ENCODE results near the gene VWA5B1. TPM values are rescaled to one million over a fixed set of nuclear protein-coding genes. Genes with fewer than 3 reads are reported as not detected.

Gene VWA5B1
- total RNA-seq, 1 donor from 2014 or later, result not detected

DNA sequence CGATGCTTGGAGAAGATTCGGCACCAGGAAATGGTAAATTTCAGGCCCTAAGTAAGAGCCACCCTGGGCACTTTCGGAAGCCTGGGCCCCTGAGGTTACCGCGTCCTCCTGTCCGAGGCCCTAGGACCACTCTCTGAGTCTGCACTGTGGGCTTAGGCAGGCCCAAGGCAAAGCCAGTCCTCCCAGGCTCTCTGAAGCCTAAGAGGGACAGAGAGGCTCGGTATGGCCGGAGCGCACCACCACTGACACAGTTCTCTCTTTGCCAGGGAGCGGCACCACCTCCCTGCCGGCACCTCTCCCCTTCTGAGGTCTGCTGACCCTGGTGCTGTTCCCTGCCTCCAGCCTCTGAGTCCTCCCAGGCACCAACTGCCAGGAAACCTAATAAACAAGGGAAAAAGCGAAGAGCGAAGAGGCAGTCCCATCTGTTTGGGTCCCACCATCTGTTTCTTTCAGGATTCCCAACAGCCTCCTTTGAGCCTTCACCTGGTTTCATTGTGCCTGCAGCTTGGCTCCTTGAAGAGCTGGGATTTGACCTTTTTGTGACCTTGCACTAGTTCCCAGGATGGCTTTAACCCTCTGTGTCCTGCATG lies 57.7 kb downstream of the VWA5B1 start:
- no peaks in the 10 kb centered on the region for H3K4me1 ChIP-seq
- TF ChIP-seq, protein P1, sequence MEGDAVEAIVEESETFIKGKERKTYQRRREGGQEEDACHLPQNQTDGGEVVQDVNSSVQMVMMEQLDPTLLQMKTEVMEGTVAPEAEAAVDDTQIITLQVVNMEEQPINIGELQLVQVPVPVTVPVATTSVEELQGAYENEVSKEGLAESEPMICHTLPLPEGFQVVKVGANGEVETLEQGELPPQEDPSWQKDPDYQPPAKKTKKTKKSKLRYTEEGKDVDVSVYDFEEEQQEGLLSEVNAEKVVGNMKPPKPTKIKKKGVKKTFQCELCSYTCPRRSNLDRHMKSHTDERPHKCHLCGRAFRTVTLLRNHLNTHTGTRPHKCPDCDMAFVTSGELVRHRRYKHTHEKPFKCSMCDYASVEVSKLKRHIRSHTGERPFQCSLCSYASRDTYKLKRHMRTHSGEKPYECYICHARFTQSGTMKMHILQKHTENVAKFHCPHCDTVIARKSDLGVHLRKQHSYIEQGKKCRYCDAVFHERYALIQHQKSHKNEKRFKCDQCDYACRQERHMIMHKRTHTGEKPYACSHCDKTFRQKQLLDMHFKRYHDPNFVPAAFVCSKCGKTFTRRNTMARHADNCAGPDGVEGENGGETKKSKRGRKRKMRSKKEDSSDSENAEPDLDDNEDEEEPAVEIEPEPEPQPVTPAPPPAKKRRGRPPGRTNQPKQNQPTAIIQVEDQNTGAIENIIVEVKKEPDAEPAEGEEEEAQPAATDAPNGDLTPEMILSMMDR (IDR thresholded peaks at IDR 0.05), result no peak
- TF ChIP-seq POLR2A (IDR thresholded peaks at IDR 0.05), result no peak
- TF ChIP-seq POLR2AphosphoS5 (IDR thresholded peaks at IDR 0.05; ENCODE audit: insufficient read depth in 1 of 2, low read depth in 1 of 2), result no peak
- no peaks in the 10 kb centered on the region for H3K9me3 ChIP-seq
- DNase-seq (ENCODE audit: extremely low spot score in 2 of 2), result no peak
- no peaks in the 10 kb centered on the region for H3K36me3 ChIP-seq
- H3K4me3 ChIP-seq, result no peak overlapping the region
- intact Hi-C loops (cut with DNase I), result no loop called here
- no peak overlapping the region for H3K27ac ChIP-seq
- no peaks in the 10 kb centered on the region for H3K27me3 ChIP-seq

DNA sequence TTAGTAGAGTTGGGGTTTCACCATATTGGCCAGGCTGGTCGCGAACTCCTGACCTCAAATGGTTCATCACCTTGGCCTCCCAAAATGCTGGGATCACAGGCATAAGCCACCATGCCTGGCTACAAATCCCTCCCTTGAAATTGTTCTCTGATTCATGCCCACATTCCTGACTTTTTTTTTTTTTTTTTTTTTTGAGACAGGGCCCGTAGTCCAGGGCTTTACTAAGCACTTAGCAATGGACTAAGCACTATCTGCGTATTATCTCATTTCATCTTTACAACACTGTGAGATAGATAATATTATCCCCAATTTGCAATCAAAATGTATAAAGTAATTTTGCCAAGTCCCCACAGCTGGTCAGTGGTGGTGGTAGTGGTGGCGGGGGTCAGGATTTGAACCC lies 58.9 kb downstream of the VWA5B1 start:
- no peak for TF ChIP-seq POLR2A (IDR thresholded peaks at IDR 0.05)
- TF ChIP-seq, protein P1 (IDR thresholded peaks at IDR 0.05), result no peak
- no peak for TF ChIP-seq POLR2AphosphoS5 (IDR thresholded peaks at IDR 0.05; ENCODE audit: insufficient read depth in 1 of 2, low read depth in 1 of 2)
- no peak overlapping the region for H3K27ac ChIP-seq
- intact Hi-C loops (cut with DNase I), result no loop called here
- no peaks in the 10 kb centered on the region for H3K36me3 ChIP-seq
- DNase-seq (ENCODE audit: extremely low spot score in 2 of 2), result no peak
- H3K4me3 ChIP-seq, result no peak overlapping the region
- H3K9me3 ChIP-seq, result no peaks in the 10 kb centered on the region
- no peaks in the 10 kb centered on the region for H3K4me1 ChIP-seq
- H3K27me3 ChIP-seq, result no peaks in the 10 kb centered on the region

DNA sequence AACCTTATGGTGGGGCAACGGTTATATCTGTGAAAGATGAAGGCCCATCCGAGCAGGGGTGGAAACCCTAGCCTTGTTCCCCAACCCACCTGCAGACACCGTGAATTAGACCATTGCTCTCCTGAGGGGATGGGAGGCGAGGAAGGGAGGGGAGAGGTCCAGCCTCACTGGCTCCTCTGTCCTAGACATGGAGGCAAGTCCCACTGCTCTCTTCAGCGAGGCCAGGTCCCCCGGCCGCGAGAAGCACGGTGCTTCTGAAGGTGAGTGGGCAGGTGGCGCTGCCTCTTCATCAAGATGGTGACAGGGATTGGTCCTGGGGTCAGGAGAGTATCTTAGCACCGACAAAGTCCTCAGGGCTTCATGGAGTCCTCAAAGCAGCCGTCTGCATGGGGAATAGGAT lies 59.3 kb downstream of the VWA5B1 start:
- no peaks in the 10 kb centered on the region for H3K4me1 ChIP-seq
- DNase-seq (ENCODE audit: extremely low spot score in 2 of 2), result no peak
- no peaks in the 10 kb centered on the region for H3K9me3 ChIP-seq
- TF ChIP-seq, protein P1 (IDR thresholded peaks at IDR 0.05), result no peak
- TF ChIP-seq POLR2AphosphoS5 (IDR thresholded peaks at IDR 0.05; ENCODE audit: insufficient read depth in 1 of 2, low read depth in 1 of 2) (no peak), POLR2A (IDR thresholded peaks at IDR 0.05) (no peak)
- intact Hi-C loops (cut with DNase I), result no loop called here
- H3K27ac ChIP-seq, result no peak overlapping the region
- no peak overlapping the region for H3K4me3 ChIP-seq
- H3K27me3 ChIP-seq, result no peaks in the 10 kb centered on the region
- no peaks in the 10 kb centered on the region for H3K36me3 ChIP-seq

DNA sequence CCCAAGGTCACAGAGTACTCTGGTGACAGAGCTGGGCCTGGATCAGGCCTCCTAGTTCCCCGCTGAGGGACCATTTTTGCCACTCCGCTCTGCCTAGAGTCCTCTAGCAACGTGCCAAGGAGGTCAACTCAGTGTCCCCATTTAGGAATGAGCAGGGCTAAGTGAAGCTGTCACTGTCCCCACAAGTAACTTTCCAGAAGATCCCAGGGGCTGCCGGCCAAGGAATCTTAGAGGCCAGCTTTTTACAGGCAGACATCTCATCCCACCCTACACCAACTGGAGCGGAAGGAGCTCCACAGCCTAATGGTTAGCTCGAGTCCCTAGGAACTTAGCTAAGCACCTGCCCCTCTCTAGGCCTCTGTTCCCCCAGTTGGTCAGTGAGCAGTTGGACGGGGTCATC lies 59.7 kb downstream of the VWA5B1 start:
- Histone ChIP-seq H3K4me3 (no peak overlapping the region), H3K27ac (no peak overlapping the region), H3K36me3 (no peaks in the 10 kb centered on the region), H3K4me1 (no peaks in the 10 kb centered on the region), H3K9me3 (no peaks in the 10 kb centered on the region), H3K27me3 (no peaks in the 10 kb centered on the region)
- intact Hi-C loops (cut with DNase I), result no loop called here
- DNase-seq (ENCODE audit: extremely low spot score in 2 of 2), result no peak
- TF ChIP-seq POLR2AphosphoS5 (IDR thresholded peaks at IDR 0.05; ENCODE audit: insufficient read depth in 1 of 2, low read depth in 1 of 2) (no peak), POLR2A (IDR thresholded peaks at IDR 0.05) (no peak)
- TF ChIP-seq, protein P1 (IDR thresholded peaks at IDR 0.05), result no peak

DNA sequence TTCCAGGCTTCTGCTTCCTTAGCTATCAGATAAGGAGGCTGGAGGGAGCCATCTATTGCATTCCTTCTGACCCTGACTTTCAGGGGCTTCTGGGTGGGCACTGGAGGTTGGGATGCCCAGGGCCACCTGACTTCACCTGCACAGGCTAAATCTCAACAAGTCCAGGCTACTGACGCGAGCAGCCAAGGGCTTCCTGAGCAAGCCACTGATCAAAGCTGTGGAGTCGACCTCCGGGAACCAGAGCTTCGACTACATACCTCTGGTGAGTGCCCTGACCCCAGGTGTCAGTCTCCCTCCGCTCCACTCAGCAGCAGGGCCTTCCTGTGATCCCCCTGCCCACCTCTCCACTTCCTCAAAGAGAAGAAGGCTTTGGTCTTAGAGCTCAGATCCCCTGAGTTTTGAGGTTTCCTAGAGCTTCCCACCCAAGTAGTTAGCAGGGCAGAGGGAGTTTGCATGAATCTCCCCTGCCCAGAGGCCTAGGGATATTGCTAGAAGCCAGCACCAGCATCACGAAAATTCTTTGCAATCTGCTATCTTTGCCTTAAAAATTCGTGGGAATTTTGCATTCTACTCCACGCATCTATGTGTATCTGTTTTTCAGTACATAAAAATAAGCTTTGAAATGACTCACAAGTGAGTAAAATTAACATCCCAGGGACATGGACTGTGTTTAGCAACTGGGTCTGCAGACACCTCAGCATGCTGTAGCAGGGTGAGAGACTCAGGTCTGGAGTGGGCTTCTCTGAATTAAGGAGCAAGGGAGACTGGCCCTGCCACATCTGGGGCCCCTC lies 61.4 kb downstream of the VWA5B1 start:
- Histone ChIP-seq H3K4me3 (no peak overlapping the region), H3K9me3 (no peaks in the 10 kb centered on the region), H3K36me3 (no peaks in the 10 kb centered on the region), H3K4me1 (no peaks in the 10 kb centered on the region), H3K27ac (no peak overlapping the region), H3K27me3 (no peaks in the 10 kb centered on the region)
- intact Hi-C loops (cut with DNase I), result no loop called here
- no peak for DNase-seq (ENCODE audit: extremely low spot score in 2 of 2)
- TF ChIP-seq, protein P1 (IDR thresholded peaks at IDR 0.05), result no peak
- TF ChIP-seq POLR2A (IDR thresholded peaks at IDR 0.05), result no peak

Measured in vagina (tissue), 2 donors.